Activated T-helper 1 cell treated with anti-CD3 and anti-CD28 coated beads, Interleukin-12 subunit alpha, Interleukin-12 subunit beta, Interleukin-2, Interleukin-4 antibody, amounts not matched to agents 30 ng/mL and 10 ng/mL and 1 ng/mL, durations not matched to agents 14 hours and 24 hours and 36 hours (primary cell): ENCODE data around the gene ATP8A2. TPM values are rescaled to one million over a fixed set of nuclear protein-coding genes. Genes with fewer than 3 reads are reported as not detected.

Experiments
- DNase-seq: peaks from one replicate; pipeline ENCODE4 v3.0.0; 2021; ENCODE audit warnings: low spot score
- H3K27ac Mint-ChIP-seq: one replicate; pipeline ENCODE4 v1.8.0; 2021; ENCODE audit warnings: mild to moderate bottlenecking, mixed read lengths
- H3K27me3 Mint-ChIP-seq: one replicate; pipeline ENCODE4 v1.8.0; 2022; ENCODE audit warnings: mild to moderate bottlenecking, moderate library complexity, mixed read lengths; ENCODE audit not compliant: insufficient read depth
- H3K36me3 Mint-ChIP-seq: one replicate; pipeline ENCODE4 v1.8.0; 2021; ENCODE audit warnings: low read depth, mixed read lengths
- H3K4me1 Mint-ChIP-seq: one replicate; pipeline ENCODE4 v1.8.0; 2021; ENCODE audit warnings: low read depth, mixed read lengths
- H3K4me3 Mint-ChIP-seq: one replicate; pipeline ENCODE4 v1.8.0; 2021; ENCODE audit warnings: mild to moderate bottlenecking, moderate library complexity, mixed read lengths
- H3K9me3 Mint-ChIP-seq: one replicate; pipeline ENCODE4 v1.8.0; 2021; ENCODE audit warnings: mixed read lengths
- intact Hi-C: fragments of 100-400 bp; cut with micrococcal nuclease; formaldehyde crosslinking; loops from one replicate; pipeline ENCODE4 v1.15.1; 2024
- total RNA-seq: library from RNA; stranded (reverse); gene quantifications from 2 replicates; pipeline ENCODE4 v1.2.3, GENCODE V29; 2022

ATP8A2 gene
- total RNA-seq, 1 donor from 2014 or later: 0.52 TPM

DNA sequence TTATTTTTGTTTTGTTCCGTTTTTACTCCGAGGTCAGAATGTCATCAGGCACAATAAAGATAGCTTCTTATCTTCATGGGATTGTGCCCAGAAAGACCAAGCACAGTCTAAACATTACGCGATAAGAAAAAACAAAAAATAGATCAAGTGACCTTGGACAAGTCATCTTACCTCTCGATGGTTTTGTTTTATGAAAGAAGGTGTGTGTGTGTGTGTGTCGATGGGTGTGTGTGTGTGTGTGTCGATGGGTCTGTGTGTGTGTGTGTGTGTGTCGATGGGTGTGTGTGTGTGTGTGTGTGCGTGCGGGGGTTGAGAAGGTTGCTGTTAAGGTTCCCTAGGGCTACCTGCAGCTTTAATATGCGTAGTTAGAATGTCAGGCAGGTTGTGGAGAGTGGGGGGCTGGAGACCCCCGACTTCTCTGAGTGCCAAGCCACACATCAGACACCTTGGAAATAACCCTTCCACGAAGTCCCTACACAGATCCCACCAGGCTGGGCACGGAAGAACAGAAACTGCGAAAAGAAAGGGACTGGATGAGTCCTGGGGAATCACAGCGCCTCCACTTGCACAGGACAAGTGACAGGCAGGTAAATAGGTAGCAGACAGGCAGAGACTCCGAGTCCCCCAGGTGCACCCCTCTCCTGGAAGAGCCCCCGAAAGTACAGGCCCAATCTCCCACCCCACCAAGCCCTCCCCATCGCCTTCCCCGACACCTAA, 458 bp upstream of the ATP8A2 start:
- Mint-ChIP-seq H3K36me3 (no peaks in the 10 kb centered on the region), H3K4me3 (peak overlapping the region; percentile 30), H3K4me1 (no peaks in the 10 kb centered on the region), H3K27me3 (peaks cover 69% of the 10 kb centered on the region), H3K9me3 (no peaks in the 10 kb centered on the region), H3K27ac (no peak overlapping the region)
- DNase-seq: no peak
- intact Hi-C loops: no loop called here

DNA sequence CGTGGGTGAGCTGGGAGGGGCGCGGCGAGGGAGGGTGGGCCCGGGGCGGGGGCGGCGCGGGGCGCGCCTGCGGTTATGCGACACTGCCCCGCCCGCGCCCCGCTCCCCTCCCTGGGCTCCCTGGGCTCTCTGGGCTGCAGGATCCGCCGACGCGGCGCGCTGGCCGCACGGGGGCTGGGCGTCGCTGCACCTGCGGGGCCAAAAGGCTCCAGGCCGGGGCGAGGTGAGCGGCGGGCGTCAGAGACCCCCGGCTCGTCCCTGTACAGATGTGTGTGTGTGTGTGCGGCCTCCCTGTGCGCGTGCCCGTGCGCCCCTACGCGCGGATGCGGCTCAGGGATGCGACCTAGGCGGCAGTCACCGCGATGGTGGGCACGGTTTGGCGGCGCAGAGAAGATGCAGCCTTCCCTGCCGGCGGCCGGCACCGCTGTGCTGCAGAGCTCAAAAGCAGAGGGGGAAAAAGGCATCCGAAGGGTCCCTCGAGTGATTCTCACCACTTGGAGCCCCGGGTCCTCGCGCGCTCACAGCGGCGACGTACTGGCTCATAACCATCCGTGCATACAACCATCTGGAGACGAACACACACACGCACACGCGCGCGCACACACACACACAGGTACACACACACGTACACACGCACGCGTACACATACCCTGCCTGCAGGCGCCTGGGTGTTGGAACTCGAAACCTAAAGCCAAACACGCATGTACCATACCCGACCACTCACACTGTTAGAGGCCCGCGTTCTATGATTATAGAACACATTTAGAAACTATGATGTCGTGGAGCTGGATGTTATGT, 709 bp downstream of the ATP8A2 start:
- Mint-ChIP-seq H3K27ac (no peak overlapping the region), H3K9me3 (no peaks in the 10 kb centered on the region), H3K4me1 (no peaks in the 10 kb centered on the region), H3K36me3 (no peaks in the 10 kb centered on the region), H3K27me3 (peaks cover 73% of the 10 kb centered on the region), H3K4me3 (no peak overlapping the region)
- intact Hi-C loops: no loop called here
- DNase-seq: no peak

DNA sequence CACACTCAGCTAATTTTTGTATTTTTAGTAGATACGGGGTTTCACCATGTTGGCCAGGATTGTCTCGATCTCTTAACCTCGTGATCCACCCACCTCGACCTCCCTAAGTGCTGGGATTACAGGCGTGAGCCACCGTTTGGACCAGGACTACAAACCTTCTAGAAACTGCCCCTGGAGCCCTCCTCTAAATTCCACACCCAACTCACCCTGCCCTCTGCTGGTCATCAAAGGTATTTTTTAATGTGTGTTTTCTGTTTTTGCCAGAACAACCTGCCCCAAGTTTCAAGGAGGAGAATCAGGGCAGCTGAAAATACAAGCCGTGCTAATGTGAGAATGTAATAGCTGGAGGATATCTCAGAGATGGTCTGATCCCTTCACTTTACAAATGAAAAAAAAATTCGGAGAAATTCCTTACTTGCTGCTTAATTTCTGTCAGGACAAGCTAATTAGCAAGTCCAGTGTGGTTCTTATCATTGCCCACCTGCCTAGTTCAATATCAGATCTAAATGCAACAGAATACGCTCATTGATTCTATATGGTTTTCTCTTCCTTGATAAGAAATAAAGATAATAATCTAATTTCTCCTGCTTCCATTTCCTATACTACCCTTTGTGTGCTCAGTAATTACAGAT, 4.1 kb downstream of the ATP8A2 start:
- peaks cover 62% of the 10 kb centered on the region for H3K27me3 Mint-ChIP-seq
- no peak overlapping the region for H3K27ac Mint-ChIP-seq
- H3K9me3 Mint-ChIP-seq: no peaks in the 10 kb centered on the region
- DNase-seq: no peak
- intact Hi-C loops: loop anchor here (1.0 kb wide), 3 partner anchors 143 to 381 kb away; no protein-coding TSS in a partner anchor
- H3K4me1 Mint-ChIP-seq: no peaks in the 10 kb centered on the region
- no peaks in the 10 kb centered on the region for H3K36me3 Mint-ChIP-seq
- H3K4me3 Mint-ChIP-seq: no peak overlapping the region

DNA sequence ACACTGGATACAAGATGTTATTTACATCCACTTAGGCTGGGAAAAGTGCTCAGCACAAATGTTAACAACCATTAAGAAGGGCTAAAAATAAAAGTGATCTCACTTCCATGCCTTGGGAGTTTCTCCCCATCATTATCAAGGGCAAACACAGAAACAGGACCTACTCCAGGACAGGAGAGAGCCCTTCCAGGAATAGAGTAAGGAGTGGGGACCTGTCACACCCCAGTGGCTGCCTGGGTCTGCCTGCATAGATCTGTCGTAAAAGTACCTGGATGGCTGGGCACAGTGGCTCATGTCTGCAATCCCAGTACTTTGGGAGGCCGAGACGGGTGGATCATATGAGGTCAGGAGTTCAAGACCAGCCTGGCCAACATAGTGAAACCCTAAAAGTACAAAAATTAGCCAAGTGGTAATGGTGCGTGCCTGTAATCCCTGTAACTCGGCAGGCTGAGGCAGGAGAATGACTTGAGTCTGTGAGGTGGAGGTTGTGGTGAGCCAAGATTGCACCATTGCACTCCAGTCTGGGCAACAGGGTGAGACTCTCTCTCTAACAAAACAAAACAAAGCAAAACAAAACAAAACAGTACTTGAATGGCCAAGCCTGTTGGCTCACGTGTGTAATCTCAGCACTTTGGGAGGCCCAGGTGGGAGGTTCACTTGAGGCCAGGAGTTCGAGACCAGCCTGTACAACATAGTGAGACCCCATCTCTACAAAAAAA, 5.6 kb downstream of the ATP8A2 start:
- Mint-ChIP-seq H3K27ac (no peak overlapping the region), H3K4me1 (no peaks in the 10 kb centered on the region), H3K4me3 (no peak overlapping the region), H3K36me3 (no peaks in the 10 kb centered on the region), H3K9me3 (no peaks in the 10 kb centered on the region), H3K27me3 (peaks cover 55% of the 10 kb centered on the region)
- intact Hi-C loops: no loop called here
- DNase-seq: no peak

DNA sequence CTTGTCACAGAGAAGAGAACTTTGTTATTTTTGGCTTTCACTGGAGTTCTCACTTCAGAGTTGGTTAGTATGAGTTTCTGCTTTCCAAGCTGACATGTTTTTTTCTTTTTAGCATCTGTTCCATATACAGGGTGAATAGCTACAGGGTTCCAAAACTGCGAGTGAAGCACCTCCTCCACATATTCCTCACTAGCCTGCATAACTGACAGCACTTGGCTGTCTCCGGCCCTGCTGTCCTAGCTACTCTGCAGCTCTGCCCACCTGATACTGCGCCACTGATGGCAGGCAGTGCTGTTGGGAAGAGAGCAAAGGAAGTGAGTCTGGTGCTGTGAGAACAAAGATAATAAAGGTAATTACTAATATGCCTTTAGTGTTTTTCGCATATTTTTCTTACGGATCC, 6.8 kb downstream of the ATP8A2 start:
- H3K27me3 Mint-ChIP-seq: peaks cover 47% of the 10 kb centered on the region
- intact Hi-C loops: no loop called here
- H3K27ac Mint-ChIP-seq: no peak overlapping the region
- no peaks in the 10 kb centered on the region for H3K9me3 Mint-ChIP-seq
- DNase-seq: no peak
- no peaks in the 10 kb centered on the region for H3K4me1 Mint-ChIP-seq
- no peaks in the 10 kb centered on the region for H3K36me3 Mint-ChIP-seq
- no peak overlapping the region for H3K4me3 Mint-ChIP-seq

DNA sequence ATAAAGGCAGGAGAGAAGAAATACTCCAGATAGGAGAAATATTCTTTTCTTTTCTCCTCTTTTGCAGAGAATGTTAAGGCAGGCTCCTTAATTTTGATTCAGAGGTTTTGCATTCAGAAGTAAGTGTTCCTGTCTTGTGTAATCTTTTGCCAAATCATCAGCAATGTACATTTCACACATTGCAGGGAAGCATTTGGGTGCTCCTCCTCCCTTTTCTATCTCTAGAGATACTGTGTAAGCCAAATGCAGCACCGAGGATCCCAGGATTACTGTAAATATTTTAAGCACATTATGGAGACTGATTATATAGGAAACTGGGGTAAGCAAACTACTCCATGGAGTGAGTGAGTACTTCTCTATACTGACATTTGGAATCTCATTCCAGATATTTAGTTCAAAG, 7.2 kb downstream of the ATP8A2 start:
- H3K4me1 Mint-ChIP-seq: no peaks in the 10 kb centered on the region
- H3K36me3 Mint-ChIP-seq: no peaks in the 10 kb centered on the region
- no peak overlapping the region for H3K27ac Mint-ChIP-seq
- H3K27me3 Mint-ChIP-seq: peaks cover 46% of the 10 kb centered on the region
- DNase-seq: no peak
- intact Hi-C loops: no loop called here
- no peak overlapping the region for H3K4me3 Mint-ChIP-seq
- no peaks in the 10 kb centered on the region for H3K9me3 Mint-ChIP-seq

DNA sequence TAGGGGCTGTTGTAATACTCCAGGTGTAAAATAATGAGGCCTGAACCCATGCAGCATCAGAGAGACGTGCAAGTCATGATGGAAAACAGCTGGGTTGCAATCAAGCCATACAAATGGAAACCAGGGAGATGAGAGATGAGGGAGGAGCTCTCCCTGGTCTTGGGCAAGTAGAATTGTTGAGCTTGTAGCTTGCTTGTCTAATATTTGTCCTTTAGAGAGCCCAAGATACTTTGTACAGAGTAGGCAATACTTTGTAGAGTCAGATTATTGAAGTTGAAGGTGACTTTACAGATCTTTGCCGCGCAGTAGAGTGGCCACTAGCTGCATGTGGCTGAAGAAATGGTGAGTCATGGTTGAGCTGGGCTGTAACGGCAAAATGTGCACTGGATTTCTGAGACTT, 8.3 kb downstream of the ATP8A2 start:
- no peaks in the 10 kb centered on the region for H3K4me1 Mint-ChIP-seq
- peaks cover 42% of the 10 kb centered on the region for H3K27me3 Mint-ChIP-seq

DNA sequence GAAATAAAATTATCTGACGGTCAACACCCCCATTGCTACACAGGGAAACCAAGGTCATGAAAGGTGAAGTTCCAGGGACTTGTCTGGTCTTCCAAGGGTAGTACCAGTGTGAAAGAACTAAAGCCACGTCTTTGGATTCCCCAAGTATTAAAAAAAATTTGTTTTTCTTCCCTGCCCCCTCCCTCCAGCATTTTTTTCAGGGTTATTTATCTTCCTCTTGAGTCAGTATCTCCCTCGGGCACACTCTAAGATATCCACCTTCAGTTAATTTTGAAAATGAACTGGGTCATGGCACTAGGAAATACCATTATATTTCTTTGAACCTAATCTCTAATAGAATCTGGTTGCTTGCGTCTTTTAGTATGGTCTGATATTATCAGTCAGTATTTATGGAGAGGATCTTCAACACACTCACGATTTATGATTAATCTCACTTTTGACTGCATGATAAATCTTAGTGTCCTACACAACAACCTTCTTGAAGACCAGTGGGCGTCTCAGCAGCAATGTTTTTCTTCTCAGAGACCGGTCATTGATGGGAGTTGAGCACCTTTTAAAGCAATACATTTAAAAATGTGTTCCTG, 9.1 kb downstream of the ATP8A2 start:
- Mint-ChIP-seq H3K4me1 (no peaks in the 10 kb centered on the region), H3K36me3 (no peaks in the 10 kb centered on the region), H3K4me3 (no peak overlapping the region), H3K9me3 (no peaks in the 10 kb centered on the region), H3K27me3 (peaks cover 39% of the 10 kb centered on the region), H3K27ac (no peak overlapping the region)
- no peak for DNase-seq
- intact Hi-C loops: no loop called here

More for the DNA sequence above, 8.3 kb downstream of the ATP8A2 start:
- Mint-ChIP-seq H3K27ac (no peak overlapping the region), H3K4me3 (no peak overlapping the region), H3K9me3 (no peaks in the 10 kb centered on the region), H3K36me3 (no peaks in the 10 kb centered on the region)
- no peak for DNase-seq
- intact Hi-C loops: no loop called here

DNA sequence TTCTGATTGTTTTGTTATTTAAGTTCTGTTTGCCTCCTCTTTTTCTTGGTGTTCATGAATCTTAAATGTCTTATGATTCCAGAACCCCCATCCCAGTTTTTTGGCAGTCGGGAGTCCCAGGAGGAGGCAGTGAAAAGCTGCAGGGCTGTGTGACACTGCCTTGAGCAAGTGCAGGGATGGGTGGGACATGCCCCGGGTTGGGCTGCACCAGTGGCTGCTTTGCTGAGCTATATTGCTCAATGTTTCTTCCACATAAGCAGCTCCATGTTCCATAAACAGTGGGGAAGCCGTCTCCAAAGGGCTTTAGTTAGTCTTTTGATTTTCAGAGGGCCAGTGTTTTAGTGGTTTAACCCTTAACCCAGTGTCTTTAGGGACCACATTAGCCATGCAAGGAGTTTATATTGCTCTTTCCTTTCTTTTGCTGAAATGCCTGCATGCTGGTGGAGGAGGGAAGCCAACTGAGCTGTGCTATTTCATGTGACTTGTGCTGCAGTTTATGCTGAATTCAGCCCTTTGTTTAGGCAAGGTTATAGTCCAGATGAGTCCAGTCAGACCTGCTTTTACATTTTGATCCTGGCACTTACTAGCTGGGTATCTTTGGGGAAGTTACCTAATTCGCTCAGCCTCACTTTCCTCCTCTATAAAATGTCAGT, 13.1 kb downstream of the ATP8A2 start:
- DNase-seq: no peak
- Mint-ChIP-seq H3K27me3 (peaks cover 27% of the 10 kb centered on the region), H3K4me3 (no peak overlapping the region), H3K27ac (no peak overlapping the region), H3K9me3 (no peaks in the 10 kb centered on the region), H3K4me1 (no peaks in the 10 kb centered on the region), H3K36me3 (no peaks in the 10 kb centered on the region)
- intact Hi-C loops: no loop called here

DNA sequence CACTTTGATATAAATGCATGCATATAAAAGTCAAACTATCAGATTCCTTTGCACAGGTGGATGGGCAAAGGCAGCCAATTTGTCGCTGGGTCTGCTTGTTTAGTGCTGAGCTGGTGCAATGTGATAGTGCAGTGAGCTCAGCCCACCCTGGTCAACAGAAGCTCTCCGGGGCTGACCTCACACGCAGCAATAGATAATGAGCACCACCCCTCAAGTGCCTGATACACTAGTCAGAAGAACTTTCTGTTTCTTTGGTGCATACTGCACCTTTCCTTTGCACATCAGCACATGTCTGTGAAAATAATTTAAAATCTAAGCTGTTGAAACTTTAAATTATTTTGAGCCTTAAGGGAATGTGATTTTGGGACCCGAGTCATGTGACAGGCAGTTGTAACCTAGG, 20.2 kb downstream of the ATP8A2 start:
- intact Hi-C loops: no loop called here
- Mint-ChIP-seq H3K9me3 (no peaks in the 10 kb centered on the region), H3K27ac (no peak overlapping the region), H3K4me3 (no peak overlapping the region), H3K27me3 (peaks cover 26% of the 10 kb centered on the region), H3K4me1 (no peaks in the 10 kb centered on the region), H3K36me3 (no peaks in the 10 kb centered on the region)
- no peak for DNase-seq

DNA sequence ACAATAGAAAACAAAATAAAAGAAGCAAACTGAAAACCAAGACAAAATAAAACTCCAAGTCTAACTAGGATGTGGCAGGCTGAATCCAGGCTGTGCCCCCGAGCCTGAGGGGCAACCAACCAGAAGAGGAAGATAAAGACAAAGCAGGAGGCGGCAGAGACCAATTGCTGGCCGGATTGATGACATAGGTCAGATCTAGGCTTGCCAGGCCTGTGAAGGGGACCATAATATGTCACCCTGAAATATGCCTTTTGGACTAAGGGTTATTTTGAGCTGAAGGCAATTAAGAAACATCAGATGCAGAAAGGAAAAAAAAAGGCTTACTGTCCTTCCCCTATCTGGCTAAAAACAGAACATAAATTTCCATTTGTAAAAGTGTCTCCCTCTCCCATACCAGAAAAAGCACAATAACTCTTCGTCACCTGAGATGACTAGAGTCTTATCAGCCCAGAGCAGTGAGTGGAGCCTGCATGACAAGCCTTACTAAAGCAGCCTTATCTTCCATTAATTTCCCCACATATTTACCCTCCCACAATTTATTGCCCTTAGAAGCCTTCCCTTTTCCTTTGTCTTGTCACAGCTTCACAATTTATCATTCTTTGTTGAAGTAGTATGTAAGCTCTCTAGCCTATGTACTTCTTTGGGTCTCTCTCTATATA, 22.8 kb downstream of the ATP8A2 start:
- H3K4me1 Mint-ChIP-seq: no peaks in the 10 kb centered on the region
- no peak for DNase-seq
- H3K27ac Mint-ChIP-seq: no peak overlapping the region
- intact Hi-C loops: no loop called here
- H3K36me3 Mint-ChIP-seq: no peaks in the 10 kb centered on the region
- peaks cover 22% of the 10 kb centered on the region for H3K27me3 Mint-ChIP-seq
- no peaks in the 10 kb centered on the region for H3K9me3 Mint-ChIP-seq
- H3K4me3 Mint-ChIP-seq: no peak overlapping the region

DNA sequence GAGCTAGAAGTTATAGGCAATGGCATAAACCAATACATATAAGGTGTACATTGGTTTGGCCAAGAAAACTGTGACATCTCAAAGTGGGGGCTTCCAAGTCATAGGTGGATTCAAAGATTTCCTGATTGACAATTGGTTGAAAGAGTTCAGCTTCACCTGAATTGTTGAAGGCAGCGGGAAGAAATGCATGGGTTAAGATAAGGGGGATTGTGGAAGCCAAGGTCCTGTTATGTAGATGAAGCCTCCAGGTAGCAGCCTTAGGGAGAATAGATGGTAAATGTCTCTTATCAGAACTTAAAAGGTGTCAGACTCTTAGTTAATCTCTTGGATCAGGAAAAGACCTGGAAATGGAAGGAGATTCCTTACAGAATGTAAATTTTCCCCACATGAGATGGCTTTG, 26.0 kb downstream of the ATP8A2 start:
- DNase-seq: no peak
- H3K27ac Mint-ChIP-seq: no peak overlapping the region
- intact Hi-C loops: no loop called here
- H3K36me3 Mint-ChIP-seq: no peaks in the 10 kb centered on the region
- H3K9me3 Mint-ChIP-seq: no peaks in the 10 kb centered on the region
- H3K4me3 Mint-ChIP-seq: no peak overlapping the region
- H3K27me3 Mint-ChIP-seq: peaks cover 18% of the 10 kb centered on the region
- H3K4me1 Mint-ChIP-seq: no peaks in the 10 kb centered on the region
